ENCODE data around the gene DOCK11. TPM values are rescaled to one million over a fixed set of nuclear protein-coding genes. Genes with fewer than 3 reads are reported as not detected.

Gene DOCK11
- total and polyA plus RNA-seq, 12 donors, result 1.3 to 9.4 (median 3.0) TPM

GRCh38 chrX:118675966-118676349 is 180.3 kb downstream of the DOCK11 start:
- Histone ChIP-seq H3K9me3 (no peaks in the 10 kb centered on the region), H3K27ac (no peak overlapping the region), H3K4me1 (no peaks in the 10 kb centered on the region), H3K27me3 (no peaks in the 10 kb centered on the region), H3K4me3 (no peak overlapping the region), H3K36me3 (peaks cover 0 to 39% (median 0%) of the 10 kb centered on the region in 9 donors)
- intact Hi-C loops (cut with DNase I), result no loop called here
- DNase-seq (no peak), ATAC-seq (no peak)
- no peak for TF ChIP-seq CTCF (IDR thresholded peaks at IDR 0.05)

- no peak overlapping the region for H3K27ac ChIP-seq
- H3K36me3 ChIP-seq, result peaks cover 0 to 36% (median 0%) of the 10 kb centered on the region in 9 donors
- no peak for ATAC-seq
- DNase-seq, result no peak
- WGBS, 2 donors, result 79 to 80% methylated on average over 2 of the region's 2 CpGs
- no peaks in the 10 kb centered on the region for H3K27me3 ChIP-seq
- H3K9me3 ChIP-seq, result no peaks in the 10 kb centered on the region
- intact Hi-C loops (cut with DNase I), result no loop called here
- no peak overlapping the region for H3K4me3 ChIP-seq
- TF ChIP-seq CTCF (IDR thresholded peaks at IDR 0.05), result no peak
- H3K4me1 ChIP-seq, result no peaks in the 10 kb centered on the region
Observed at GRCh38 chrX:118677318-118677717, 181.7 kb downstream of the DOCK11 start.

GRCh38 chrX:118679290-118679689 is 183.7 kb downstream of the DOCK11 start:
- H3K4me1 ChIP-seq, result no peaks in the 10 kb centered on the region
- DNase-seq, result no peak
- H3K36me3 ChIP-seq, result peaks cover 0 to 34% (median 0%) of the 10 kb centered on the region in 9 donors
- ATAC-seq, result no peak
- intact Hi-C loops (cut with DNase I), result no loop called here
- H3K9me3 ChIP-seq, result no peaks in the 10 kb centered on the region
- H3K27me3 ChIP-seq, result no peaks in the 10 kb centered on the region
- no peak overlapping the region for H3K4me3 ChIP-seq
- no peak for TF ChIP-seq CTCF (IDR thresholded peaks at IDR 0.05)
- H3K27ac ChIP-seq, result no peak overlapping the region
- 87 to 100% methylated on average over 1 of the region's 1 CpG for WGBS, 2 donors

- DNase-seq (no peak), ATAC-seq (no peak)
- TF ChIP-seq CTCF (IDR thresholded peaks at IDR 0.05), result no peak
- H3K36me3 ChIP-seq, result peaks cover 0 to 32% (median 0%) of the 10 kb centered on the region in 9 donors
- no peaks in the 10 kb centered on the region for H3K9me3 ChIP-seq
- no peaks in the 10 kb centered on the region for H3K27me3 ChIP-seq
- H3K4me3 ChIP-seq, result no peak overlapping the region
- intact Hi-C loops (cut with DNase I), result no loop called here
- no peaks in the 10 kb centered on the region for H3K4me1 ChIP-seq
- 63 to 65% methylated on average over 2 of the region's 2 CpGs for WGBS, 2 donors
- H3K27ac ChIP-seq, result no peak overlapping the region
Observed at GRCh38 chrX:118682258-118683014, 186.8 kb downstream of the DOCK11 start.

All from heart right ventricle (tissue), 16 donors.